GM18502 (cell line): ENCODE measurements around the gene CORO1C.
"Not testable (repeated sequence)": the region's sequence is repeated elsewhere in the genome, so short reads cannot be mapped to it uniquely, and the experiment has no call there.

Experiments
- ATAC-seq: cut with Tn5 transposase; IDR thresholded peaks from one replicate; pipeline ENCODE4 v1.9.1; 2021; ENCODE audit warnings: mild to moderate bottlenecking; ENCODE audit not compliant: unreplicated experiment, poor library complexity

The CORO1C gene

GRCh38 chr12:108679106-108679681, 52.1 kb downstream of the CORO1C start:
- ATAC-seq = no peak

GRCh38 chr12:108678104-108678730, 53.1 kb downstream of the CORO1C start:
- no peak for ATAC-seq

- no peak for ATAC-seq
Observed at GRCh38 chr12:108677381-108677780, 53.9 kb downstream of the CORO1C start.

GRCh38 chr12:108676707-108677106, 54.6 kb downstream of the CORO1C start:
- no peak for ATAC-seq

GRCh38 chr12:108675792-108676191, 55.5 kb downstream of the CORO1C start:
- no peak for ATAC-seq

- no peak for ATAC-seq
Observed at GRCh38 chr12:108672054-108672453, 59.3 kb downstream of the CORO1C start.

GRCh38 chr12:108671110-108671509, 60.2 kb downstream of the CORO1C start:
- no peak for ATAC-seq

- ATAC-seq = no peak
Observed at GRCh38 chr12:108670066-108670631, 61.2 kb downstream of the CORO1C start.

GRCh38 chr12:108668542-108668941, 62.8 kb downstream of the CORO1C start:
- no peak for ATAC-seq

GRCh38 chr12:108668063-108668462, 63.3 kb downstream of the CORO1C start:
- no peak for ATAC-seq

GRCh38 chr12:108667349-108667748, 64.0 kb downstream of the CORO1C start:
- no peak for ATAC-seq

GRCh38 chr12:108666401-108666881, 64.9 kb downstream of the CORO1C start:
- no peak for ATAC-seq

- ATAC-seq = no peak
Observed at GRCh38 chr12:108665608-108666202, 65.6 kb downstream of the CORO1C start.

- peak; percentile 73 for ATAC-seq
Observed at GRCh38 chr12:108664338-108665258, 66.7 kb downstream of the CORO1C start.

- no peak for ATAC-seq
Observed at GRCh38 chr12:108663324-108664015, 67.8 kb downstream of the CORO1C start.

- not testable (repeated sequence) for ATAC-seq
Observed at GRCh38 chr12:108658115-108658514, 73.2 kb downstream of the CORO1C start.

- no peak for ATAC-seq
Observed at GRCh38 chr12:108657130-108657745, 74.1 kb downstream of the CORO1C start.

- ATAC-seq = not testable (repeated sequence)
Observed at GRCh38 chr12:108656247-108656646, 75.1 kb downstream of the CORO1C start.

- ATAC-seq = not testable (repeated sequence)
Observed at GRCh38 chr12:108655812-108656175, 75.5 kb downstream of the CORO1C start.
